Dedifferentiated amniotic fluid mesenchymal stem cell (primary cell): ENCODE measurements around the gene MDM2.
"Not testable (repeated sequence)": the region's sequence is repeated elsewhere in the genome, so short reads cannot be mapped to it uniquely, and the experiment has no call there.

Experiments
- DNase-seq: peaks from one replicate; pipeline ENCODE4 v3.0.0-alpha.2; 2016; ENCODE audit errors: extremely low spot score

MDM2 gene

DNA sequence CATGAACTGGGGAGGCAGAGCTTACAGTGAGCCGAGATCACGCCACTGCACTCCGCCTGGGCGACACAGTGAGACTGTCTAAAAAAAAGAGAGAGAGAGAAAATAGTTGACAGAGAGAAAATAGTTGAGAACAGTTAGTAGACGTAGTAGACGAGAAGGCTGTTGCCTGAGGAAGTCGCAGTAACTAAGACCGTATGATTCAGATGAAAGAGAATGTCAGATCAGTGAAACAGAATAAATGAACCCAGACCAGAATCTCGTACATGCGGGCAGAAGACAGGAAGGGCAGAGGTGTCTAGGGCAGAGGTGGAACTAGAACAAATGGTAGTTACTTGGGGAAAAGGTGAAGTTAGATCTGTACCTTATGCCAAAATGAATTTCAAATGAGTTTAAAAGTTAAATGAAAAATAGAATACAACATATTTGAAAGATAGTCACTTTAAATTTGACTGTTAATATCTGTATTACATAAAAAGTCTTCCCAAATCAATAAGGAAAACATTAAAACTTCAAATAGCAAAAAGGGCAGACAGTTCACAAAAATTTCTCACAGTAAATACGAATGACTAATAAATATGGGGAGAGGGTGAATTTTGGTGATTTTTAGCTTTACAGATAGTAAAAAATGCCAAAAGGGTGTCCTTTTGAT is 17.7 kb downstream of the MDM2 start:
- no peak for DNase-seq

DNA sequence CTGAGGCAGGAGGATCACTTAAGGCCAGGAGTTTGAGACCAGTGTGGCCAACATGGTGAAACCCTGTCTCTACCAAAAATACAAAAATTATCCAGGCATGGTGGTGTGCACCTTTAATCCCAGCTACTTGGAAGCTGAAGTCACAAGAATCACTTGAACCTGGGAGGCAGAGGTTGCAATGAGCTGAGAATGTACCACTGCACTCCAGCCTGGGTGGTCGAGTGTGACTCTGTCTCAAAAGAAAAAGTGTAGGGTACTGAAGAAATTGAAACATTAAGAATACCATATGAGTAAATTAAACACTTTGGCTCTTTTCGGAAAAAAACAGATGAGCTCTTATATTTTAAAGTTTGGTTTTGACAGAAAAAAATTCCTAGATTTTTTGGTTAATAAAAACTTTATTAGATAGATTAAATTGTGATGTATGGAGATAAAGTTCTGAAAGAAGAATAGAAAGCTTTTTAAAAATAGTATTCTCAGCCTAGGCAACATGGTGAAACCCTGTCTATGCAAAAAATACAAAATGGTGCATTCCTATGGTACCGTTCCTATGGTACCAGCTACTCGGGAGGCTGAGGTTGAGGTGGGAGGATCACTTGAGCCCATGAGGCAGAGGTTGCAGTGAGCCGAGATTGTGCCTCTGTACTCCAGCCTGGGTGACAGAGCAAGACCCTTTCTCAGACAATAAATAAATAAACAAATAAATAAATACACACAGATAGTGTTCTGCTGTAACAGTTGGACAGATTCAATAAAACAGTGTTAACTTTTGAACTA is 20.1 kb downstream of the MDM2 start:
- no peak for DNase-seq

- no peak for DNase-seq
These were observed 20.7 kb downstream of the MDM2 start for GRCh38 chr12:68828672-68829068.

GRCh38 chr12:68831272-68831671 is 23.3 kb downstream of the MDM2 start:
- DNase-seq, result no peak

DNA sequence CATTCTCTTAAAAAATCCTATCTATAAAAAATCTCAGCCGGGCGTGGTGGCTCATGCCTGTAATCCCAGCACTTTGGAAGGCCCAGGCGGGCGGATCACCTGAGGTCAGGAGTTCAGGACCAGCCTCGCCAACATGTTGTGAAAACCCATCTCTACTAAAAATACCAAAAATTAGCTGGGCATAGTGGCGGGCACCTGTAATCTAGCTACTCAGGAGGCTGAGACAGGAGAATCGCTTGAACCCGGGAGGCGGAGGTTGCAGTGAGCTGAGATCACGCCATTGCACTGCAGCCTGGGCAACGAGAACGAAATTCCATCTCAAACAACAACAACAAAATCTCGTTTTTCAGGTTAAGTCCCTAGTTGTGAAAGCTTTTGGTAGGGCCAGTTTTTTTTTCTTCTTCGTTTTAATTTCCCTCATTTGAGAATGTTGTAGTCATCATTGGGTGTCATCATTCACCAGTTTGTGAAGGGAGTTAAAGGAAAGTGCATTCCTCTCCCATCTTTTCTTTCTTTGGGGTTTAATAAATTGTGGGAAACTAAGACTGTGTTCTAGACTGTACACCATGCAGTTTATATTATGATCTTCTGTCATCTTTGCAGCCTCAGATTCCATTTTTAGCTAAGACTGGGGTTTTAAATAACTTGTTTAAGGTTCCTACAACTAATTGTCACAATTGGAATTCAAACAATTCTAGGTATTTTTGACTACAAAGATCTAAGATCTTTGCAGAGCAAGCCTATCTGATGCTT is 23.9 kb downstream of the MDM2 start:
- no peak for DNase-seq

DNA sequence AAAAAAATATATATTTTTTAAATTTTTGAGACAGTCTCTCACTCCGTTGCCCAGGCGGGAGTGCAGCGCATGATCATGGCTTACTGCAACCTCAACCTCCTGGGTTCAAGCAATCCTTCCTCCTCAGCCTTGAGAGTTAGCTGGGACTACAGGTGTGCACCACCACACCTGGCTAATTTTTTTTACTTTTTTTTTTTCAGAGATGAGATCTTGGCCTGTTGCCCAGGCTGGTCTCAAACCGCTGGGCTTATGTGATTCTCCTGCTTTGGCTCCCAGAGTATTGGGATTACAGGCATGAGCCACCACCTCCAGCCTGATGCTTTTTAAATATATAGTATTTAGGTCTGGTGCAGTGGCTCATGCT is 24.5 kb downstream of the MDM2 start:
- no peak for DNase-seq

GRCh38 chr12:68833508-68833907 is 25.5 kb downstream of the MDM2 start:
- no peak for DNase-seq

DNA sequence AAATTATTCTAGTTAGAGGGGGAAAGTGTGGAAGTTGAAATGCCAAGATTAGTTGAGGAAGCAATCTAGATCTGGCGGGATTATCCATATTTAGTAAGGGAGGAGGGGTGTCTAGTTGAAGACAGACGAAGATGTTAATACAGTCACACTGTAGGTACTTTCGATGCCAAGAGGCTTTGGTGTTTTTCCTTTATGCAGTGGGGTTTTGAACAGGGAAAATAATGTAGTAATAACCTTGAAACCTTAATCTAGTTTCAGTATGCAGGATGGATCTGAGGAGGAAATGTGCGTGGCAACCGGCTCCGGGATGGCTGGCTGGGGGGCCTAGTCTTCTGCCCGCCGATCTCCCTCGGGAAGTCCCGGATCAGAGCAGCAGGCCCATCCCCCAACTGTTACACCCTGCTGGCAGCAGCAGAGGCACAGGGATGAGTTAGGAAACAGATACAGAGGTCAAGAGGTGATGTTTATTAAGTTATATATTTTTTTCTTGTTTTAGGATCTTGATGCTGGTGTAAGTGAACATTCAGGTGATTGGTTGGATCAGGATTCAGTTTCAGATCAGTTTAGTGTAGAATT is 27.4 kb downstream of the MDM2 start:
- no peak for DNase-seq

DNA sequence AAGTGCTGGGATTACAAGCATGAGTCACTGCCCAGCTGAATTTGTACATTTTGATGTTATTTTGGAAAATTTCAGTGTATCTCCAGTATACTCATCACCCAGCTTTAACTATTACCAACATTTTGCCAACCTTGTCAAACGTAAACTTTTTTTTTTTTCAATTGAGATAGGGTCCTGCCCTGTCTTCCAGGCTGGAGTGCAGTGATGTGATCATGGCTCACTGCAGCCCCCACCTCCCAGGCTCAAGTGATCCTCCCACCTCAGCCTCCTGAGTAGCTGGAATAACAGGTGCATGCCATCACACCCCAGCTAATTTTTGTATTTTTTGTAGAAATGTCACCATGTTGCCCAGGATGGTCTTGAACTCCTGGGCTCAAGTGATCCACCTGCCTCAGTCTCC is 29.2 kb downstream of the MDM2 start:
- no peak for DNase-seq

- no peak for DNase-seq
These were observed 30.3 kb downstream of the MDM2 start for GRCh38 chr12:68838046-68838886.

DNA sequence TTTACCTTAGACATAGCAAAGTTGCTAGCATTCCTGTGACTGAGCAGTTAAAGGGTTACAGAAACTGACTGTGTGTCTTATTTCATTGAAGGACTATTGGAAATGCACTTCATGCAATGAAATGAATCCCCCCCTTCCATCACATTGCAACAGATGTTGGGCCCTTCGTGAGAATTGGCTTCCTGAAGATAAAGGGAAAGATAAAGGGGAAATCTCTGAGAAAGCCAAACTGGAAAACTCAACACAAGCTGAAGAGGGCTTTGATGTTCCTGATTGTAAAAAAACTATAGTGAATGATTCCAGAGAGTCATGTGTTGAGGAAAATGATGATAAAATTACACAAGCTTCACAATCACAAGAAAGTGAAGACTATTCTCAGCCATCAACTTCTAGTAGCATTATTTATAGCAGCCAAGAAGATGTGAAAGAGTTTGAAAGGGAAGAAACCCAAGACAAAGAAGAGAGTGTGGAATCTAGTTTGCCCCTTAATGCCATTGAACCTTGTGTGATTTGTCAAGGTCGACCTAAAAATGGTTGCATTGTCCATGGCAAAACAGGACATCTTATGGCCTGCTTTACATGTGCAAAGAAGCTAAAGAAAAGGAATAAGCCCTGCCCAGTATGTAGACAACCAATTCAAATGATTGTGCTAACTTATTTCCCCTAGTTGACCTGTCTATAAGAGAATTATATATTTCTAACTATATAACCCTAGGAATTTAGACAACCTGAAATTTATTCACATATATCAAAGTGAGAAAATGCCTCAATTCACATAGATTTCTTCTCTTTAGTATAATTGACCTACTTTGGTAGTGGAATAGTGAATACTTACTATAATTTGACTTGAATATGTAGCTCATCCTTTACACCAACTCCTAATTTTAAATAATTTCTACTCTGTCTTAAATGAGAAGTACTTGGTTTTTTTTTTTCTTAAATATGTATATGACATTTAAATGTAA is 31.5 kb downstream of the MDM2 start:
- no peak for DNase-seq

- DNase-seq, result not testable (repeated sequence)
These were observed 33.2 kb downstream of the MDM2 start for GRCh38 chr12:68841175-68841574.

DNA sequence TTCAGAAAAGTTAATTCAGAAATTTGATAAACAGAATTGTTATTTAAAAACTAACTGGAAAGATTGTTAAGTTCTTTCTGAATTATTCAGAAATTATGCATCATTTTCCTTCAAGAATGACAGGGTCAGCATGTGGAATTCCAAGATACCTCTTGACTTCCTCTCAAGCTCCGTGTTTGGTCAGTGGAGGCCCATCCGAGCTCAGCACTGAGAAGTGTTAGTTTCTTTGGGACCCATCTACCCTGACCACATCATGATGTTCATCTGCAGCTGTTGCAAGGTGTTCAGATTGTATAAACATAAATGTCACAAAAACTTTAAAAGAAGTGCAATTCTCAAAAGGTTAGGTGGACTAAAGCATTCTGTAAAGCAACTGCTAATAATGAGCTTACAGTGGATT is 33.7 kb downstream of the MDM2 start:
- DNase-seq, result no peak

GRCh38 chr12:68842123-68842522 is 34.1 kb downstream of the MDM2 start:
- DNase-seq, result no peak

DNA sequence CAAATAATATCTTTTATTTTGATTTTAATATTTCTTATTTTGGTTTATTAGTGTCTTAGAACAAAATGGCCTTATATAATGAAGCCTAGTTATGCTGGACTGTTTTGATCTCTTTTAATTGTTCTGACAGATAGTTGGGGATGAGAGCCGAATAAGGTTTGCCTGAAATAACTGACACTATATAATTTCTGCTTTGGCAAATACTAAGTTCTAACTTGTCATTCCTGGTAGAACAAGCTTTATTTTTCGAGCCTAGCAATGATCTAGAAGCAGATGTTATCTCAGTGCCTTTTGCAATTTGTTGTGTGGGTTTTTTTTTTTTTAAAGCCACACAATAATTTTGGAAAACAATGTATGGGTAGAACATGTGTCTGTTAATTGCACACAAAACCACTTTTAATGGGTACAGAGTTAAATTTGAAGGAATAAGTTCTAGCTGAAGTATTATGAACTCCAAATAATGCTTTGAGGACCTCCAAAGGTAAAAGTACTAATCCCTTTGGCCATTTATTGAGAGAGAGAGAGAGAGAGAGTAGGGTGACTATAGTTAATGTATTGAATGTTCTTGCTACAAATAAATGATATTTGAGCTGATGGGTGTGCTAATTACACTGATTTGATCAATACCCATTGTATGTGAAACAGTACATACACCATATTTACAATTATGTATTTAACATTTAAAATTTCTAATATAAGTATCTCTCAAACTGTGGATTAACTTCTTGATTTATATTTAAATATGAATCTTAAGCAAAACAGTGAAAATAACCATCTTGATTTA is 35.0 kb downstream of the MDM2 start:
- no peak for DNase-seq

- DNase-seq, result no peak
These were observed 36.4 kb downstream of the MDM2 start for GRCh38 chr12:68844318-68844745.

GRCh38 chr12:68844788-68845695 is 37.1 kb downstream of the MDM2 start:
- DNase-seq, result no peak

GRCh38 chr12:68846811-68847210 is 38.8 kb downstream of the MDM2 start:
- no peak for DNase-seq

- DNase-seq, result no peak
These were observed 42.4 kb downstream of the MDM2 start for GRCh38 chr12:68850390-68850789.
